Neural progenitor cell (in vitro differentiated cells): ENCODE measurements around the gene AXL.

Experiments
- CTCF ChIP-seq: fragments of 200-600 bp; sonication (generic); IDR thresholded peaks from 2 replicates; pipeline ENCODE4 v1.5.1; 2017; ENCODE audit warnings: antibody characterized with exemption, mild to moderate bottlenecking
- EZH2 ChIP-seq: fragments of 200-600 bp; sonication (generic); IDR thresholded peaks from 2 replicates; pipeline ENCODE4 v1.6.1; 2017; ENCODE audit warnings: antibody characterized with exemption, mild to moderate bottlenecking, moderate library complexity

GRCh38 chr19:41235480-41235879, 16.5 kb downstream of the AXL start:
- TF ChIP-seq CTCF (no peak), EZH2 (no peak)
